ENCODE results near the gene TCN2.
"Not testable (repeated sequence)": the region's sequence is repeated elsewhere in the genome, so short reads cannot be mapped to it uniquely, and the experiment has no call there.

Gene TCN2

DNA sequence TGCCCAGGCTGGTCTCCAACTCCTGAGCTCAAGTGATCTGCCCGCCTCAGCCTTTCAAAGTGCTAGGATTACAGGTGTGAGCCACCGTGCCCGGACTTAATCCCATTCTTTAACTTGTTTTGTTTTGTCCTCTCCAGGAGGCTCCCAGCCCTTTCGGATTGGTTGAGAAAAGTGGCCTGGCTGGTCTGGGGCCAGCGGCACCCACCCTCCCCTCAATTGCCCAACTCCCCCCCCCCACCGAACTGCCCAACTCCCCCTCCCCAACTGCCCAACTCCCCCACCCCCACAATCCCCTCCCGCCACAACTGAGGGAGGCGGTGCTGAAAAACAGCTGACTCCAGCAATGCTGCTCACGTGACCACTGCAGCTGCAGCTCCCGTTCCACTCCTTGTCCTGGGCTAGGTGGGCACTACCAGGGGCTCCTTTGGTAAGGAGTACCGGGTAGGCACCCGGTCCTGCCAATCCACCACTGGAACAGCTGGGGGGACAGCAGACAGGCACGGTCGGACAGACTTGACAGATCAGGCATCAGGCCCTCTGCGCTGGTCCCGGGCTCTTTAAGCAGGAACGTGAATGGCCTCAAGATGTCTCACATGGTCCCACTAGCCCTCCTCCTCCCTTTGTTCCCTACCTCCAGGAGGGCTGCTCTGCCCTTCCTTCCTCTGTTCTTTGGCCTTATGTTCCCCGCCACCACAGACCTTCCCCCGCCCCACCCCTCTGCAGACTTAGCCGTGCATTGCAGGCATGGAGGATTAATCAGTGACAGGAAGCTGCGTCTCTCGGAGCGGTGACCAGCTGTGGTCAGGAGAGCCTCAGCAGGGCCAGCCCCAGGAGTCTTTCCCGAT lies at the start of gene TCN2:
Gene TCN2 (plus strand): TSS at position 720 of the 845 bp plus-strand sequence. CDS start 158 bp downstream, outside the sequence.
- DNase-seq (ENCODE audit: low read depth), result no peak

DNA sequence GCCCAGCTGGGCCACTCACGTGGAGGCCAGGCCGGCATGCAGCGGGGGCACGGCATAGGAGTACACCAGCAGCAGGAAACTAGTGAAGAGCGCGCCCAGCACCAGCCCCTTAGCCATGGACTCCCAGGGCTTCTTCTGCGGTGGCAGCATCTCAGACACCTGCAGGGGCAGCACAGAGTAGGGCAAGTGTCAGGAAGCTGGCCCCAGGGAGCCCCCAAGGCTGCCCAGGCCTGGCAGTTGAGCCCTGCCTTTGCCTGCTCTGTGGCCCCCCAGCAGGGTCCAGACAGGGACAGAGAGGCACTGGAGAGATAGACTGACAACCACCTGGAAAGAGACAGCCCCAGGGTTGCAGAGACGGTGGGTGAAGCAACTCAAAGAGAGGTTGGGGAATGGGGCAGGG lies 49.7 kb upstream of the TCN2 start:
- no peak for DNase-seq (ENCODE audit: low read depth)

DNA sequence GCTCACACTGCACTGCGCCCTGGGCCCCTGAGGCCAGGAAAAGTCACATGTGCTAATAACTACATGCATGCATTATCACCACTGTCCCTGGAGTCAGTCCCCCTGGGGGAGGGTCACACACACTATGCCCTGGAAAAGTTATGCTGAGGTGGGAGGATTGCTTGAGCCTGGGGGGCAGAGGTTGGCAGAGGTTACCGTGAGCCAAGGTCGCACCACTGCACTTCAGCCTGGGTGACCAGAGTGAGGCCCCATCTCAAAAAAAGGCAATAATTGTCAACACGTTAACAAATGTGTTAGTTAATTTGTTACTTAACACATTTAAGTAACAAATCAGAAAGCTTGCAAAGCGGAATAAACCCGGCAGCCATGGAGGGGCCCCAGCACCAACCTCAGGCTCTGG lies 47.1 kb upstream of the TCN2 start:
- DNase-seq (ENCODE audit: low read depth), result no peak

DNA sequence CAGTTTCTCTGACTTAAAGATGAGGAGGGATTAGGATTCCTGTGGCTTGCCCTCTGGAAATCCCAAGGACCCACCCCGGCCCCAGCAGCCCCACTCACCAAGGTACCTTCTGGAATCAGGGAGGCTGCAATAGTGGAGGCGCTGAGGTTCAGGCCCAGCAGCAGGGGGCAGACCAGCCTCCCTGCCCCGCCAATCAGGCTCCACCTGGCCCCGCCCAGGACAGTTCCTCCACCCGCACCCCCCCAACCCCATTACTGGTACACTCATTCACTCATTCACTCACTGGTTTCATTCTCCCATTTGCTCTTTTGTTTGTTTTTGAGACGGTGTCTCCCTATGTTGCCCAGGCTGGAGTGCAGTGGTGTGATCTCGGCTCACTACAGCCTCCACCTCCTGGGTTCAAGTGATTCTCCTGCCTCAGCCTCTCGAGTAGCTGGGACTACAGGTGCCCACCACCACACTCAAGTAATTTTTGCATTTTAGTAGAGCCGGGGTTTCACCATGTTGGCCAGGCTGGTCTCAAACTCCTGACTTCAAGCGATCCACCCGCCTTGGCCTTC lies 46.3 kb upstream of the TCN2 start:
- DNase-seq (ENCODE audit: low read depth), result not testable (repeated sequence)

DNA sequence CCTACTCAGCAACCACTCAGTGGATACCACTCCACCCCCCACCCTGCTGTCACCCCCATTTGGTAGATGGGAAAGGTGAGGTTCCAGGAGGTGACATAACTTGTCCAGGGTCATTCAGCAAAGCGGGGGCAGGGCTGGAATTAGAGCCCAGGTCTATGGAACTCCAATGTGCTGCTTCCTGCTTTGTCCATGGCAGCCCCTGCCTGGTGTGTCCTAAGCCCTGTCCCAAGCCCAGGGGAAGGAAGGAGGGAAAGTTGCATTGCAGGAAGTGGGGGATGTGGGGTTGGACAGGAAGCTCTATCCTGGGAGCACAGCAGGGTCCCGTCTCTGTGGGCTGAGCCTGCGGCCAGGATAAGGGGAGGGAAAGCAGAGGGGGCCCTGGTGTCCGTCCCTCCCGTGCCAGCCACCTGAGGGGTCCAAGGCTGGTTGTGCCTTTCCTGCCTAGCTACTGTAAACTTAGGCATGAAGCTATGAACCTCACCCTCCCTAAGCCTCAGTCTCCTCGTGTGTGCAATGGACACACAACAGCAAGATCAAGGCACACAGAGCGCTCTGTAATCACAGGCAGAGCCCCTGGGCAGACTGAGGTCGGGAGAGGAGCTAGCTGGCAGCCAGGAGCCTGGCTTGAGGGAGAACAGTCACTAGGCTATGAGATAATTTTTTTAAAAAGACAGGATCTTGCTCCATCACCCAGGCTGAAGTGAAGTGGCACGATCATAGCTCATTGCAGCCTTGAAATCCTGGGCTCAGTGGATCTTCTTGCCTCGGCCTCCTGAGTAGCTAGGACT lies 45.4 kb upstream of the TCN2 start:
- DNase-seq (ENCODE audit: low read depth), result no peak

DNA sequence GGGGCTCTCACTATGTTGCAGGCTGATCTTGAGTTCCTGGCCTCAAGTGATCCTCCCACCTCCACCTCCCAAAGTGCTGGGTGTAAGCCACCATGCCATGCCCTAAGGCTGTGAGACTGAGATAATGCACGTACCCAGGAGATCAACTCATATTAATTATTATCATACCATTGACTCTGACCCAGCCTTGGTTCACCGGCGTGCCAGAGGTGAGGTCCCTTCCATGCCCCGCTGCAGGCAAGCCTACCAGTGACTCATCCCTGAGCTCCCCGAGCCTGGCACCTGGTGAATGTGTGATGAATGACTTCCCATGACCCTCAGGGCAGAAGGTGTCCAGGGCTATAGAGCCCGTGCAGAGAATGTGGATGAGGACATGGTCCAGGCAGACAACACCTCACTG lies 44.6 kb upstream of the TCN2 start:
- DNase-seq (ENCODE audit: low read depth), result no peak

DNA sequence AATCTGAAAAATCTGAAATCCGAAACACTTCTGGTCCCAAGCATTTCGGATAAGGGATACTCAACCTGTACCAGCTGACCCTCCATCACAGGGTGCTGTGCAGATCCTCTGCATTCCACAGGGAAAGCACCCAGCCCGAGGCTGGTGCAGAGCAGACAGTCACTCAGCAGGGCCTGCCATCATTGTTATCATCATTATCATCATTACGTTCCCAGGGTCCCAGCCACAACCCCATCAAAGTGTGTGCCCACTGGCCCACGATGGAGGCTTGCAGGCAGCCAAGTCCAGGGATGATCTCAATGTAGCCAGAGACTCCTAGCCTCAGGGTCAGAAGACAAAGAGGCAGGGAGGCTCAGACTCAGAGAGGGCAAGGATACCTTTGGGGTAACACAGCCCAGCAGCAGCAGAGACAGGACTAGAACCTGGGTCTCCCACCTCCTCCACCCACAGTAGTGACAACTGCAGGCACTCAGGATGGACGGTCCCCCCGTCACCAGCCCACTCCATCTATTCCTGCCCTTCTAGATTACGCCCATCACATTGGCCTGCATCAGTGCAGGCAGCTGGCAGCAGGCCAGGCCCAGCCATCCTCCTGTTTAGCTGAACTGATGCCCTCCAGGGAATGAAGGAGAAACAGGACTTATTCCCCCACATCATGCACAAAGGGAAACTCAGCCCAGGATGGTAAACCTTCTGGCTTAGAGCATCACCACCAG lies 42.8 kb upstream of the TCN2 start:
- DNase-seq (ENCODE audit: low read depth), result no peak

DNA sequence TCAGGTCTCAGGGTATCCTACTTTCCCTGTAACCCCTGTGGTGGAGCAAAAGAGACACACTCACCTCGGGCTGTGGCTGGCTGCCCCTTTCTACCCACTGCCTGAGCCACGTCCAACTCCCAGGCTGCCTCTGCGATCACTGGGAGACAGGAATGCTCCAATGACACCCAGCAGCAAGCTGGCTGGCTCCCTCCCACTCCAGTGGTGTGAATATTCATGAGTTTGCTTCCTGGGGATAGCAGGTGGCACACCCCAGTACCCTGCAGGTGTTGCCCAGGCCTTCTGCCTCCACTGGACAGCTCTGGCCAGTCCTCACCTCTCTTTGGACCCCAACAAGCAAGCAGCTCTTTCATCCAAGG lies 42.2 kb upstream of the TCN2 start:
- no peak for DNase-seq (ENCODE audit: low read depth)

DNA sequence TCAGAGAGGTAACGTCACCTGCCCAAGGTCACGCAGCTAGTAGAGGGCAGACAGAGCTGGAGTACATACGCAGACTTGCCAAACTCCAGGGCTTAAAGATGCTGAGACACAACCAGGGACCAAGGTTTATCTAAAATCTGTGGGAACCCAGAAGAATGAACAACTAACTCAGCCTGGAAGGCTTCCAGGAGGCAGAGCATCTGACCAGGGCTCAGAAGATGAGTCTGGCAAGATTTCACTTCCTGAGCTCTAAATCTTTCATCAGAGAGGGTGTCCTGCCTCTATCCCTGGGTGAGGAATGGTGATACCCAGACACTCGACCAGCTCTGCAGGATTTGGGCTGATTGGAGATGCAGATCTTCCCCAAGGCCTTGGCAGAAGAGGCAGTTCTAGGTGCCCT lies 41.6 kb upstream of the TCN2 start:
- DNase-seq (ENCODE audit: low read depth), result no peak

DNA sequence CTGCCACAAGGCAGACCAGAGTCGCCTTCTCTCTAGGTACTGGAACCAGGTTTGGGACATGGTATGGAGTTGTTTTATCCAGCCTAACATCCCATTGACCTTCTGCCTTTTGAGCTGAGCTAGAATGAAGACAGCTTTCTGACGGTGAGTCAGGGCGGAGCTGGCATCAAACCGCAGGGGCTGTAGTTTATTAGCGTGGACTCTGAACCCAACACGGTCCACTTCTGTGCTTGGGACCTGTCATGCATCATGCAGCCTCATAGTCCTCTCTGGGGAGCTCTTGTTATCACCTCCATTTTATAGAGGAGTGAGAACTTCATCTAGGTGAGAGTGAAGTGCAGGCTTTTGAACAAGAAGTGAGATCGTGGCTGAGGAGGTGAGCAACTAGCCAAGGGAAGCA lies 40.8 kb upstream of the TCN2 start:
- DNase-seq (ENCODE audit: low read depth), result no peak

DNA sequence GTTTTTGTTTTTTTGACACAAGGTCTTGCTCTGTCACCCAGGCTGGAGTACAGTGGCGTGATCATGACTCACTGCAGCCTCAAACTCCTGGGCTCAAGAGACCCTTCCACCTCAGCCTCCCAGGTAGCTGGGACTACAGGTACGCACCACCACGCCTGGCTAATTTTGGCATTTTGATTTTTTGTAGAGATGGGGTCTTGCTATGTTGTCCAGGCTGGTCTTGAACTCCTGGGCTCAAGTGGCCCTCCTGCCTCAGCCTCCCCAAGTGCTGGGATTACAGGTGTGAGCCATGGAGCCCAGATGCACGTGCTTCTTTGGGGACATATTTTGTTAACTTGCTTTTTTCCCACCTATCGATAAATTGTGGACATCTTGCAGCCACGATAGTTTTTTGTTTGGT lies 39.7 kb upstream of the TCN2 start:
- not testable (repeated sequence) for DNase-seq (ENCODE audit: low read depth)

DNA sequence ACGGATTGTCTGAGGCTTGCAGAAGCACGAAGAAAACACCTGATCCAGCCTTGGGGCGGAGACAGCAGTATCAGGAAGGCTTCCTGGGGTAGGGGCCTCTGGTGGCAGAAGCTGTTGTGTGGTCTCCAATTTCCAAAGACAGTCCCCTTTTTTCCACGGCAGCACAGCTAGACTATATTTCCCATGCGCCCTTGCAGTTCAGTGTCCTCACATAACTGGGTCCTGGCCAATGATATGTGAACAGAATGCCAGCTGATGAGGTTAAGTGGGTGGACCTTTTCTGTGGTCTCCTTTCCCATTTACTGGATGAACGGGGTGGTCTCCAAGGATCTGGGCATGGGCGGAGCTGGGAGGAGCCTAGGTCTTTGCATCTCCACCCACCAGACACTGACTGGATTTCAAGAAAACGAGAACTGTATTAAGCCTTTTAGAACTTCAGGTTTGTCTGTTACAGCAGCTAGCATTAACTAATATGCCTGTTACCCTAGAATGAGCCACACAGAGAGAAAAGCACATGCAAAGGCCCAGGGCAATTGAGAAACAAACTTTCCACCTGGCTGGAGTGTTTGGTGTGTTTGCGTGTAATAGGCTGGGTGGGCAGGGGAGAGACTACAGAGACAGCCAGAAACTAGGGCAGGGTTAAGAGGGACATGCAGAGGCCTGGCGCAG lies 38.7 kb upstream of the TCN2 start:
- DNase-seq (ENCODE audit: low read depth), result no peak

DNA sequence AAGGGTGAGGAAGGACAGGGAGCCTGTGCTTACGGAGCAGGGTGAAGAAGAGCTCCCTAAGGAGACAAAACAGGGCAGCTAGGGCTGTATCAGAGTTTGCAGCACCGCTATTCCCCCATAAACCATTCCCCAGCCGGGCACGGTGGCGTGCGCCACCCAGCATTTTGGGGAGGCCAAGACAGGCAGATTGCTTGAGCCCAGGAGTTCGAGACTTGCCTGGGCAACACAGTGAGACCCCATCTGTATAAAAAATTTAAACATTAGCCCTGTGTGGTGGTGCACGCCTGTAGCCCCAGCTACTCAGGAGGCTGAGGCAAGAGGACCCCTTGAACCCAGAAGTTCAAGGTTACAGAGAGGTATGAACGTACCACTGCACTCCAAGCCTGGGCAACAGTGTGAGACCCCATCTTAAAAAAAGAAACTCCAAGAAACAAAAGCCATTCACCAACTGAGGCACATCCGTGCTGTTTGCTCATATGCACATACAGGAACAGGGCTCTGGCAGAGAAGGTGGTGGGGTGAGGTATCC lies 37.2 kb upstream of the TCN2 start:
- no peak for DNase-seq (ENCODE audit: low read depth)

DNA sequence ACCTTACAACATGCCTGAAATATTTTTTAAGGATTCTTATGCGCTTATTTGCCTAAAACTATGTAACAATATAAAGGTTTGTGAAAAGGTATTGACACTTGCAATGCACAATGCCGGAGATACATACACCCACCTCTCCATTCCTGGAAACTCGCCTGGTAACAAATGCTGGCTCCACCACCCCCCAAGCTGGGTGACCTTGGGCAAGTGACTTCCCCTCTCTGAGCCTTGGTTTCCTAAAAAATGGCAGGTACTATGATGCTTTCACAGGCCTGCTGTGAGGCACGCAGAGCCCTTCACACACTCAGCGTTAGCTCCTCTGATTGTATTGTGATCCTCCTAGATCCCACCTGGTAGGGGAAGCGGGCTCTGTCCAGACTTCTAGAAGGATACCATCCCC lies 34.8 kb upstream of the TCN2 start:
- no peak for DNase-seq (ENCODE audit: low read depth)

DNA sequence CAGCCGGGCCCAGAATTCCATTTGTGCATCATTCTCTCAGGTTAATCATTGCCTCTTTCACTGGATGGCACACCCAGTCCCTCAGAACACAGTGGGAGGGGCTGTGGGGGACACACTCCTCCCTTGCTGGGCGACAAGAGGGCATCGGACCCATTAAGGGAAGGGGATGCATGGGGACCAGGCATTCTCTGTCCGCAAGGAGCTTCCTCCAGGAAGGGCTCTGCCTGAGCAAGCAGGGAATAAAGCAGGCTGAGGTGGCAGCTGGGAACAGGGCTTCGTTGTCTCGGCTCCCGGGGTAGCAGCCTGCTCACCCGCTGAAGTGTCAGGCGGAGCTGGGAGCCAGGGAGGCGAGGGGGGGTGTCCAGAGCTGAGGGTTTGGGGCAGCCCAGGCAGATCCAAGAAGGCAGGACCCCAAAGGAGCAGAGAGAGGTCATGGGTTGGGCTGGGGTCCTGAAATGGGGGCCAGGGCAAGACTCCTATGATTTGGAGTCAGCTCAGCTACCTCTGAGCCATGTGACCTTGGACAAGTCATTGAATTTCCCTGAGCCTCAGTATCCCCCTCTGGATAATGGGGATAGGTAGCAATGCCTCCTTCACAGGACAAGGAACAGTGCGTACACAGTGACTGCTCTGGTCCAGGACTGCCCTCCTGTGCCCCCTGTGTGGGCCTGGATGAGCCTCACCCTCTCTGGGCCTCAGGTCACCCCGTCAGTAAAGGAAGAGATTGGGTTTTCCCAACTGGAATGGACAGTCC lies 34.0 kb upstream of the TCN2 start:
- no peak for DNase-seq (ENCODE audit: low read depth)

DNA sequence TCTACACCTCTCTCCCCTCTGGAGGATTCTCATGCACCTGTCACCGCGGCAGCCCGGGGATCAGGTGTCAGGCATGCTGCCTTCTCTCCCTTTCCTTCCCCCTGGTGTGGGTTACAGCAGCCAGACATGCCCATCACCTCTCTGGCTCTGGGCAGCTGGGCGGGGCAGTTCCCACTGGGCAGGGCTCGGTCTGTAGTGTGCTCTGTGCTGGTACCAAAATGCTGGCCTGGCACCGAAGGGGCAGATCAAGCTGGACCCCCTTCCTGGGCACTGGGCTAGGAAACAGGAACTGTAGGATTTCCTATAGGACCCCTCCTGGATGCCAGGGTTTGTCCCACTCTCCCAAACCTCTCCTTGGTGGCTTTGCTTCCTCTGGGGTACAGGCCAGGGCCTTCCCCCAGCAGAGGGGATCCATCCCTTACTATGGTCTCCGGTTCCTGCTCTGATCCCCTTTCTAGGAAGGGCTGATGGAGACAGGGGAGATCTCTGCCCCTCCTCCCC lies 33.3 kb upstream of the TCN2 start:
- DNase-seq (ENCODE audit: low read depth), result no peak

DNA sequence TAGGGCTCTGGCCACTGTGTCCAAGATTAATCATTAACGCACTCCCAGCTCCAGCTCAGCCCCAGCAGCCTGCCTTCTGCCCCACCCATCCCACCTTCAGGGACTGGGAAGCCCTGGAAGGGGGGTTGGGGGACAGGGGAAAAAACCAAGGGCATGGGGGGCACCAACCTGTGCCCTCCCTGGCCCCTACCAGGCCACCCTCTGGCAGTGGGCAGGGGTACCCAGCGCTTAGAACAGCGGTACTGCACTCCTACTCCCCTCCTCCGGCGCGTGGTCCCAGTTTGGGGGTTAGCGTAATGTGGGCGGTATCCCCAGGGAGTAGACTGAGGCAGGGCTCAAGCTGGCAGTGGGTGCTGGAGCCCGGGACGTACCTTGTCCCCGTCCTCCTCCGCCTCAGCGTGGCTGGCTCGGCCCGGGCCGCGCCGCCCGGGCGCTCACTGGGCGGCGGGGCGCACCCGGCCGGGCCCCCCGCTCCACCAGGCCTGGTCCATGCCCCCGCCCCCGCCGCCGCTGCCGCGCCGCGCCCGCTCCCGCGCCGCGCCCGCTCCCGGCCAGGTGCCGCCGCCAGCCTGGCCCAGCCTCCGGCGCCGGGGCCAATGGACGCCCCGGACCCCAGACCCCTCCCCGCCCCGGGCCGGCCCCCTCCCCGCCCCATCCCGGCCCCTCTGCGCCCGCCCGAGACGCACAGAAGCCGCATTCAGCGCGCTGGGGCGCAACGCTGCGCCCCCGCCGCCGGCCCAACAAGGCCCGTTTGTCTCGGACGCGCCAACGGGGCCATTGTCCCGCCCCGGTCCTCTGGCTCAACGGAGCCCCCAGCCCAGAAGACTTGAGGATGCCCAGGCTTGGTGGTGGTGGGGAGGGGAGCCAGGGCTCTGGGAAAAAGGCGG lies 32.6 kb upstream of the TCN2 start, which contains the start of gene GAL3ST1:
Gene GAL3ST1 (minus strand): TSS at position 571 of the 887 bp plus-strand sequence. CDS start 17,273 bp downstream, outside the sequence.
- DNase-seq (ENCODE audit: low read depth), result no peak

DNA sequence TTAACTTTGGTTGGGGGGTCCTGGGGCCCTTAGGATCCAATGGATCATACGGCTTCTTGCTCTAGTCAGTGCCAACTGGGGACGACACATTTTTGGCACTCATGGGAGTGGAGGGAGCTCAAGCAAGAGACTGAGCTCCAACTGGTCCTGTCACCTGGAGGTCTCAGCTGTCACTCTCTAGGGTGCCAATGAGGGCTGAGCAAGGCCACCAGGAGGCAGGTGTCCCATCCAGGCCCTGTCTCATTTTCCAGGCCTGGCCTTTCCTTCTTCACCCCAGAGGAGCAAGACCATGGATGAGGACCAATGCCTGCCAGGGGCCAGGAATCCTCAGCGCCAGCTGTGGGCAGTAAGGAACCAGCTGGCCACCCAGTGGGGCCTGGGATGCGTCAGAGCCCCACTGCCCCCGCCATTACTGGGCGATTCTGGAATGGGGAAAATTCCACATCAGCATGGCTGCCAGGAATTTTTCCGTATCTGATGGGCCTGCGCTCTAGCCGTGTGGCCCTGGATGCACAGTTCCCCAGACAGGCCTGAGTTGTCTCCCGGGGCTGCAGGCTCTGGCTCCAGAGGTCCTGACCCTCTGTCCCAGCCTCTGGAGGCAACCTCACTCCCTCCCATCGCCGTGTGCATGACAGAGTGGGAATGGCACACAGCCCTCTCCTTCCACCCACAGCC lies 31.8 kb upstream of the TCN2 start:
- DNase-seq (ENCODE audit: low read depth), result no peak

DNA sequence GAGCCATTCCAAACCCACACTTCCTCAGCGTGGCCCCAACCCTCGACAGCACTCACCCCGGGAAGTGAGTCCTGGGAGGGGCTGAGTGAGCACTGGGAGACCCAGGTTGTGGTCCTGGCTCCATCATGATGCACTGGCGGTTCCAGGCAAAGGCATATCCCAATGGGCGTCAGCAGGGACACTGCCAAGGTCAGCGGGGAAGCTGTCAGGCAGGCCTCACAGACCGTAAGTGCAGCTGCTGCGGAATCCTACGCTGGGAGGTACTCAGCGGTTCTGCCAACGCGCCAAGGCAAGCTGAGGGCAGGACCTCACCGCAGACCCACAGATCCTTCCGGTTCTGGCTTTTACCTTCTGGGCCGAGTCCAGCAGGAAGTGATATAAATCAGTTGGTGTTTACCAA lies 31.1 kb upstream of the TCN2 start:
- no peak for DNase-seq (ENCODE audit: low read depth)

Measured in stimulated activated CD8-positive, alpha-beta memory T cell treated with anti-CD3 and anti-CD28 coated beads, Interleukin-15, amount 100 ng/mL, for 24 hours (primary cell).